Adrenal gland (tissue), 19 donors: ENCODE results near the gene GJA3. TPM values are rescaled to one million over a fixed set of nuclear protein-coding genes. Genes with fewer than 3 reads are reported as not detected.

Source experiments
- DNase-seq, 7 donors: peaks; one replicate each; pipeline ENCODE4 v3.0.0-alpha.2; 2019 to 2020
- H3K27ac ChIP-seq, 5 donors: fragments of 200-600 bp; sonication (generic) in 4 of 5; 1 replicate in 3 of 5; 2 replicates in 2 of 5; pipeline versions ENCODE4 v1.5.1 to v1.8.0; 2016 to 2020; ENCODE audit warnings: mild to moderate bottlenecking in 1 of 5
- H3K27me3 ChIP-seq: fragments of 200-600 bp; 2 replicates; pipeline ENCODE4 v1.8.0; 2021
- H3K36me3 ChIP-seq, 2 donors: fragments of 200-600 bp; replicated peaks in 1 of 2; 1 replicate in 1 of 2; 2 replicates in 1 of 2; pipeline versions ENCODE4 v1.5.1 to v1.8.0; 2018 to 2022
- H3K4me1 ChIP-seq, 2 donors: fragments of 200-600 bp; replicated peaks in 1 of 2; 1 replicate in 1 of 2; 2 replicates in 1 of 2; pipeline versions ENCODE4 v1.5.1 to v1.8.0; 2018 to 2021
- H3K4me3 ChIP-seq, 4 donors: fragments of 200-600 bp; sonication (generic) in 3 of 4; one replicate each; pipeline ENCODE4 v1.5.1; 2016 to 2018
- H3K9me3 ChIP-seq, 3 donors: fragments of 200-600 bp; sonication (generic) in 1 of 3; replicated peaks in 1 of 3; 1 replicate in 2 of 3; 2 replicates in 1 of 3; pipeline versions ENCODE4 v1.5.1 to v1.8.0; 2016 to 2021
- CTCF ChIP-seq, 6 experiments: fragments of 450-650 bp in 4 of 6; fragments of 200-600 bp in 2 of 6; sonication (generic) in 1 of 6; IDR thresholded peaks; 1 replicate in 5 of 6; 2 replicates in 1 of 6; pipeline versions ENCODE4 v1.5.1 to v1.8.0; 2016 to 2021; ENCODE audit warnings: antibody characterized with exemption in 6 of 6, mild to moderate bottlenecking in 2 of 6, moderate library complexity in 1 of 6
- POLR2A ChIP-seq, 2 donors: fragments of 450-650 bp; IDR thresholded peaks; one replicate each; pipeline ENCODE4 v1.6.1; 2017; ENCODE audit warnings: antibody characterized with exemption in 2 of 2, mild to moderate bottlenecking in 2 of 2, moderate library complexity in 1 of 2
- WGBS, 4 donors: extraction: QIAGEN DNeasy Blood & Tissue Kit in 2 of 4; methylation state at CpG; one replicate each; pipeline versions ENCODE4 v1.1.5 to v1.1.7; 2013 to 2017; 5-methylcytosine and 5-hydroxymethylcytosine counted together
- intact Hi-C, 2 donors: fragments of 100-400 bp; cut with DNase I; formaldehyde crosslinking; loops; one replicate each; pipeline versions ENCODE4 v1.14.1 to v1.15.0; 2022 to 2023
- long read RNA-seq, 10 donors: library from polyadenylated mRNA in 3 of 10; unstranded in 2 of 10; stranded (forward) in 1 of 10; transcript quantifications; one replicate each; pipeline ENCODE4 v2.0.0 and lab custom pipeline, GENCODE V29; 2021 to 2026
- polyA plus RNA-seq, 3 donors: library from polyadenylated mRNA; stranded (reverse); fragments of 200-250 nt in 2 of 3; fragments of 350-450 nt in 1 of 3; fragmentation: Illumina TruSeq in 1 of 3; extraction: RNeasy Lipid Tissue Mini Kit (QIAGEN cat#74804) in 1 of 3; gene quantifications; one replicate each; pipeline ENCODE4 v1.2.3, GENCODE V29; 2013 to 2014
- total RNA-seq, 9 donors: library from RNA; depleted of rRNA in 4 of 9; stranded (reverse); fragments of >200 nt in 4 of 9; fragments of 120-200 nt in 1 of 9; fragmentation: NEBNext Ultra II Directional in 1 of 9; extraction: Animal tissue kit (Norgen Biotek cat#: 25700) in 1 of 9; gene quantifications; one replicate each; pipeline versions ENCODE4 v1.1.0 to v1.2.4, GENCODE V29; 2013 to 2023
- donor health status: healthy with polysubstance abuse.
- donor health status: Bipolar disorder and iron deficiency.
- donor health status: DM: yes; HTN: yes; CAD: no.
- donor health status: DM: no; HTN: no; CAD: no.
- donor health status: DM: no; HTN: no; CAD: no.
- donor health status: DM: yes; HTN: yes; CAD: no.

GJA3 gene
- total RNA-seq (not detected), polyA plus RNA-seq (under 1 TPM in 1 of 3 donors, not detected in 2; under 0.01 TPM)
- long read RNA-seq, donor 1: 0 reads
- long read RNA-seq, donor 2: 0 reads
- long read RNA-seq, donor 3: 0 reads
- long read RNA-seq, donor 4: 0 reads
- long read RNA-seq, donor 5: 0 reads
- long read RNA-seq, donor 6: 0 reads
- long read RNA-seq, donor 7: 0 reads
- long read RNA-seq, donor 8: 0 reads
- long read RNA-seq, donor 9: 0 reads
- long read RNA-seq, donor 10: 0 reads

- TF ChIP-seq CTCF (IDR thresholded peaks at IDR 0.05): no peak
- no peak for TF ChIP-seq POLR2A (IDR thresholded peaks at IDR 0.05)
- peak in 1 of 7 donors; percentile 38 for DNase-seq
- 2 to 7% (median 4%) methylated on average over 25 to 93 of the region's 93 CpGs for WGBS, 4 donors
- H3K27ac ChIP-seq: no peak within 1 kb of the TSS
- intact Hi-C loops: no loop called here
- no peaks in the 10 kb centered on the region for H3K36me3 ChIP-seq
- H3K4me1 ChIP-seq: peaks cover 11 to 13% of the 10 kb centered on the region in 2 donors
- no peaks in the 10 kb centered on the region for H3K9me3 ChIP-seq
- peak within 1 kb of the TSS in 1 of 4 donors; percentile 48 for H3K4me3 ChIP-seq
- peaks cover 74% of the 10 kb centered on the region for H3K27me3 ChIP-seq
Measured at GRCh38 chr13:20160306-20161274, at the start of gene GJA3. GJA3 (minus strand) TSS chr13:20161052; CDS start chr13:20143288, 17,764 bp downstream.

GRCh38 chr13:20209948-20210347 is 49.1 kb upstream of the GJA3 start:
- Histone ChIP-seq H3K27ac (no peak overlapping the region), H3K9me3 (no peaks in the 10 kb centered on the region), H3K4me3 (no peak overlapping the region), H3K27me3 (peaks cover 13% of the 10 kb centered on the region), H3K4me1 (no peaks in the 10 kb centered on the region), H3K36me3 (no peaks in the 10 kb centered on the region)
- TF ChIP-seq CTCF (IDR thresholded peaks at IDR 0.05) (no peak), POLR2A (IDR thresholded peaks at IDR 0.05) (no peak)
- intact Hi-C loops: no loop called here
- 60 to 81% (median 78%) methylated on average over 1 of the region's 1 CpG for WGBS, 4 donors
- DNase-seq: no peak

GRCh38 chr13:20206698-20207235 is 45.9 kb upstream of the GJA3 start:
- no peak overlapping the region for H3K27ac ChIP-seq
- 67 to 78% (median 73%) methylated on average over 16 of the region's 16 CpGs for WGBS, 4 donors

More at GRCh38 chr13:20206698-20207235, 45.9 kb upstream of the GJA3 start:
- intact Hi-C loops: no loop called here
- Histone ChIP-seq H3K36me3 (no peaks in the 10 kb centered on the region), H3K4me1 (no peaks in the 10 kb centered on the region), H3K9me3 (peaks cover 0 to 5% (median 0%) of the 10 kb centered on the region in 3 donors), H3K4me3 (no peak overlapping the region), H3K27me3 (peaks cover 19% of the 10 kb centered on the region)
- TF ChIP-seq POLR2A (IDR thresholded peaks at IDR 0.05) (no peak), CTCF (IDR thresholded peaks at IDR 0.05) (no peak)
- no peak for DNase-seq
